Measurements from ENCODE around the gene BNC1.

- no peak for TF ChIP-seq CTCF (conservative IDR thresholded peaks at IDR 0.05; ENCODE audit: low read depth, low read length)
- TF ChIP-seq MXI1 (IDR thresholded peaks at IDR 0.05; ENCODE audit: borderline replicate concordance, low read depth, low read length) = no peak
- TF ChIP-seq POLR2A (IDR thresholded peaks at IDR 0.05; ENCODE audit: low read depth, low read length) = 0 out of 2 replicates have a peak, but pooled peaks have one; percentile 56
- peak; percentile 67; the same call in 1 of the 2 replicates for TF ChIP-seq FOS (IDR thresholded peaks at IDR 0.05; ENCODE audit: low read depth, low read length)
These were observed 3.1 kb upstream of the BNC1 start for GRCh38 chr15:83287541-83288027.

Measured in IMR-90 (cell line).